OCI-LY7 (cell line): Measurements from ENCODE around the gene COG7. TPM values are rescaled to one million over a fixed set of nuclear protein-coding genes. Genes with fewer than 3 reads are reported as not detected.

Experiments
- BruUV-seq: library from RNA; stranded (reverse); fragments of 400-500 nt; replicated peaks from 2 replicates; lab custom pipeline; 2021; lab: Mats Ljungman, UMichigan
- CTCF ChIA-PET: fragments of 300-600 bp; sonication (Branson Sonifier 250); formaldehyde crosslinking; loops from one replicate; lab custom pipeline; 2022; ENCODE audit warnings: antibody characterized with exemption; ENCODE audit not compliant: unreplicated experiment; lab: Charles Lee
- POLR2A ChIA-PET: fragments of 300-600 bp; sonication (Branson Sonifier 250); formaldehyde crosslinking; loops from one replicate; lab custom pipeline; 2022; ENCODE audit warnings: antibody characterized with exemption; lab: Charles Lee
- DNase-seq: peaks from one replicate; pipeline ENCODE4 v3.0.0-alpha.2; 2015; ENCODE audit warnings: low spot score
- H2AFZ ChIP-seq: fragments of 200-600 bp; sonication (generic), shearing (Covaris generic); 2 replicates; pipeline ENCODE4 v1.6.1; 2014; ENCODE audit warnings: mild to moderate bottlenecking, antibody characterized with exemption, low read length, moderate library complexity
- H3K27ac ChIP-seq: fragments of 200-600 bp; sonication (generic); 2 replicates; pipeline ENCODE4 v1.5.1; 2014; ENCODE audit warnings: mixed run types, low read depth, mild to moderate bottlenecking, moderate library complexity, low read length, inconsistent platforms; ENCODE audit not compliant: poor library complexity, severe bottlenecking
- H3K36me3 ChIP-seq: fragments of 200-600 bp; sonication (generic); 2 replicates; pipeline ENCODE4 v1.6.1; 2014; ENCODE audit warnings: mild to moderate bottlenecking, antibody characterized with exemption, low read length, moderate library complexity, mixed read lengths; ENCODE audit not compliant: insufficient read depth
- H3K4me1 ChIP-seq: fragments of 200-600 bp; sonication (generic); 2 replicates; pipeline ENCODE4 v1.5.1; 2014; ENCODE audit warnings: mild to moderate bottlenecking, low read length; ENCODE audit not compliant: insufficient read depth, poor library complexity, severe bottlenecking
- H3K4me2 ChIP-seq: fragments of 200-600 bp; sonication (generic); 2 replicates; pipeline ENCODE4 v1.6.1; 2014; ENCODE audit warnings: mild to moderate bottlenecking, low read length
- H3K4me3 ChIP-seq: fragments of 200-600 bp; sonication (generic); 2 replicates; pipeline ENCODE4 v1.5.1; 2014; ENCODE audit warnings: mild to moderate bottlenecking, low read depth, low read length; ENCODE audit not compliant: poor library complexity, severe bottlenecking
- H3K79me2 ChIP-seq: fragments of 200-600 bp; sonication (generic); 2 replicates; pipeline ENCODE4 v1.6.1; 2016; ENCODE audit warnings: low read depth, mild to moderate bottlenecking, low read length, moderate library complexity, mixed read lengths; ENCODE audit not compliant: insufficient read depth
- H3K9me2 ChIP-seq: fragments of 200-600 bp; sonication (generic); 2 replicates; pipeline ENCODE4 v1.6.1; 2016; ENCODE audit warnings: mild to moderate bottlenecking, low read length, mixed read lengths; ENCODE audit not compliant: insufficient read depth
- H3K9me3 ChIP-seq: fragments of 200-600 bp; sonication (generic); 2 replicates; pipeline ENCODE4 v1.6.1; 2014; ENCODE audit warnings: mild to moderate bottlenecking, mixed run types, low read length, mixed read lengths
- H4K20me1 ChIP-seq: fragments of 200-600 bp; sonication (generic); 2 replicates; pipeline ENCODE4 v1.6.1; 2014; ENCODE audit warnings: mild to moderate bottlenecking, antibody characterized with exemption, low read length, moderate library complexity, mixed read lengths; ENCODE audit not compliant: insufficient read depth
- EZH2phosphoT487 ChIP-seq: fragments of 200-600 bp; sonication (generic); IDR thresholded peaks from 2 replicates; pipeline ENCODE4 v1.6.1; 2018; ENCODE audit warnings: low read depth, borderline replicate concordance, mild to moderate bottlenecking, mixed run types, antibody characterized with exemption, low read length, moderate library complexity, mixed read lengths
- intact Hi-C: fragments of 100-400 bp; cut with micrococcal nuclease; formaldehyde crosslinking; loops from one replicate; pipeline ENCODE4 v1.10.0; 2022; ENCODE audit not compliant: unreplicated experiment
- total RNA-seq, 2 experiments: library from RNA; depleted of rRNA in 1 of 2; stranded (reverse); fragments of >200 nt in 1 of 2; shearing (Covaris generic) in 1 of 2; gene quantifications; 2 replicates each; pipeline ENCODE4 v1.2.3, GENCODE V29; 2014 to 2022
- TF ChIP-seq, protein P1 (sequence below): fragments of 200-600 bp; sonication (generic); conservative IDR thresholded peaks from 2 replicates; pipeline ENCODE4 v1.5.1; 2014; ENCODE audit warnings: mild to moderate bottlenecking, antibody characterized with exemption, low read length, moderate library complexity, mixed read lengths

COG7 gene
- total RNA-seq, 2 experiments from 2014 or later: 11.4 to 21.0 TPM

DNA sequence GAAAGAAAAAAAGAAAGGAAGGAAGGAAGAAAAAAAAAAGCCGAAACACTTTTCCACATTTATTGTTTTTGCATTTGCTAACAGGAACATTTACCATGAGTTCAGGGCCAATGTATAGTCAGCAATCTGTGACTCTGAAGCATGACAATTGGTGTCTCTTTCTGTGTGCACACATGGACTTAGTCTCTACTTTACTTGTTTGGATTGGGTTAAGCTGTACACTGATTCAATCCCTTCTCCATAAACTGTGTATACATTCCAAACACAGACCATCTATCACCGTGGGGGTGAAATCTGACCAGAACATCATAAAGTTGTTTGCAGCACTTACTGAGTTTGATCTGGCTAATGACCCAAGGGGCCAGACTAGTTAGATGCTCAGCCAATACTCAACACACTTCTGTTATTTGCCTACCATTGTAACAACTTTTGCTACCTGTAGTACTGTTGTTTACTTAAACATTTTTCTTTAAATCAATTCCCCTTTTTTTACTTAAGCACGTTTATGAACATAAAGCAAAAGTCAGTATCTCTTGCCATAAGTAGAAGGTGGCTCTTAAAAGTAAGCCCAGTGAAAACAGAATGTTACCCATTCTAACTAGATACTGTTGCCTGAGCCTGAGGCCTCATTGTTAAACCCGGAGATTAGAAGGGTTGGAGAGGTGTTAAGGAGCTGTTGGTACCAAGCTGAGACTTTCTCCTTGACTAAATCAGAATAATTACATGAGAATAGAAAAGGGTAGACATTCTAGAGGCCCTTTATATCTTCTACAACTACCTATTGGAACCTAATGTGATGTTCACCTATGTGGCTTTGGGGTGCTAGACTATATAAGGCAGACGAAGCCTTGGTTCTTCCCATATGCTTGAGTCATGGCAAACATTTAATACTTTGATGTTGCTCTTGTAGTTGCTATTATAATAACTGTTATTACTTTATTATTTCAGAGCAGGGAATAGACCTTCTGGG, 109.1 kb downstream of the COG7 start:
- TF ChIP-seq, protein P1, sequence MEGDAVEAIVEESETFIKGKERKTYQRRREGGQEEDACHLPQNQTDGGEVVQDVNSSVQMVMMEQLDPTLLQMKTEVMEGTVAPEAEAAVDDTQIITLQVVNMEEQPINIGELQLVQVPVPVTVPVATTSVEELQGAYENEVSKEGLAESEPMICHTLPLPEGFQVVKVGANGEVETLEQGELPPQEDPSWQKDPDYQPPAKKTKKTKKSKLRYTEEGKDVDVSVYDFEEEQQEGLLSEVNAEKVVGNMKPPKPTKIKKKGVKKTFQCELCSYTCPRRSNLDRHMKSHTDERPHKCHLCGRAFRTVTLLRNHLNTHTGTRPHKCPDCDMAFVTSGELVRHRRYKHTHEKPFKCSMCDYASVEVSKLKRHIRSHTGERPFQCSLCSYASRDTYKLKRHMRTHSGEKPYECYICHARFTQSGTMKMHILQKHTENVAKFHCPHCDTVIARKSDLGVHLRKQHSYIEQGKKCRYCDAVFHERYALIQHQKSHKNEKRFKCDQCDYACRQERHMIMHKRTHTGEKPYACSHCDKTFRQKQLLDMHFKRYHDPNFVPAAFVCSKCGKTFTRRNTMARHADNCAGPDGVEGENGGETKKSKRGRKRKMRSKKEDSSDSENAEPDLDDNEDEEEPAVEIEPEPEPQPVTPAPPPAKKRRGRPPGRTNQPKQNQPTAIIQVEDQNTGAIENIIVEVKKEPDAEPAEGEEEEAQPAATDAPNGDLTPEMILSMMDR: no peak
- no peak for TF ChIP-seq EZH2phosphoT487
- H3K4me2 ChIP-seq: no peak overlapping the region
- ChIA-PET POLR2A (no interaction called here), CTCF (no interaction called here)
- H4K20me1 ChIP-seq: no peaks in the 10 kb centered on the region
- no peaks in the 10 kb centered on the region for H3K4me1 ChIP-seq
- intact Hi-C loops: no loop called here
- H3K79me2 ChIP-seq: no peaks in the 10 kb centered on the region
- H3K36me3 ChIP-seq: no peaks in the 10 kb centered on the region
- H3K9me2 ChIP-seq: no peaks in the 10 kb centered on the region
- H3K9me3 ChIP-seq: no peaks in the 10 kb centered on the region
- no peak overlapping the region for H3K4me3 ChIP-seq
- DNase-seq: no peak
- no TSS peak for BruUV-seq
- no peak overlapping the region for H3K27ac ChIP-seq
- no peak overlapping the region for H2AFZ ChIP-seq

DNA sequence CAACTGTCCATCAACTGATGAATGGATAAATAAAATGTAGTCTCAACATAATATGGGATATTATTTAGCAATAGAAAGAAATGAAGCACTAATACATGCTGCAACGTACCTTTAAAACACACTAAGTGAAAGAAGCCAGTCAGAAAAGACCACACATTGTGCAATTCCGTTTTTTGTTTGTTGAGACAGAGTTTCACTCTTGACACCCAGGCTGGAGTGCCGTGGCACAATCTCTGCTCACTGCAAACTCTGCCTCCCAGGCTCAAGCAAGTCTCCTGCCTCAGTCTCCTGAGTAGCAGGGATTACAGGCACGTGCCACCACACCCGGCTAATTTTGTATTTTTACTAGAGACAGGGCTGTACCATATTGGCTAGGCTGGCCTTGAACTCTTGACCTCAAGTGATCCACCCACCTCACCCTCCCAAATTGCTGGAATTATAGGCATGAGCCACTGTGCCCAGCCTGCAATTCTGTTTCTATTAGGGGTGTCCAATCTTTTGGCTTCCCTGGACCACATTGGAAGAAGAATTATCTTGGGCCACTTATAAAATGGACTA, 110.8 kb downstream of the COG7 start:
- TF ChIP-seq, protein P1: no peak
- no peak for TF ChIP-seq EZH2phosphoT487
- no peak for DNase-seq
- no TSS peak for BruUV-seq
- H3K9me2 ChIP-seq: no peaks in the 10 kb centered on the region
- H3K4me1 ChIP-seq: peaks cover 11% of the 10 kb centered on the region
- no peaks in the 10 kb centered on the region for H4K20me1 ChIP-seq
- intact Hi-C loops: no loop called here
- no peaks in the 10 kb centered on the region for H3K36me3 ChIP-seq
- H3K4me3 ChIP-seq: no peak overlapping the region
- H3K9me3 ChIP-seq: no peaks in the 10 kb centered on the region
- CTCF ChIA-PET: no interaction called here
- no peak overlapping the region for H3K4me2 ChIP-seq
- H3K79me2 ChIP-seq: no peaks in the 10 kb centered on the region
- no peak overlapping the region for H2AFZ ChIP-seq
- no peak overlapping the region for H3K27ac ChIP-seq
- POLR2A ChIA-PET: no interaction called here

DNA sequence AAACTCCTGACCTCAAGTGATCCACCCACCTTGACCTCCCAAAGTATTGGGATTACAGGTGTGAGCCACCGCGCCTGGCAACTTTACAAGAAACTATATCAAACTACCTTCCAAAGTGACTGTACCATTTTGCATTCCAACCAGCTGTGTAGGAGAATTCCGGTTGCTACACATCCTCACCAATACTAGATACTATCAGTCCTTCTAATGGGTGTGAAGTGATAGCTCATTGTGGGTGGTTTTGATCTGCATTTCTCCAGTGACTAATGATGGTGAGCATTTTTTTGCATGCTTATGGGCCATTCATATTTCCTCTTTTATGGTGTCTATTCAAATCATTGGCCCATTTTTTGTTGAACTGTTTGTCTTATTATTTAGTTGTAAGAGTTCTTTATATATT, 113.2 kb downstream of the COG7 start:
- Histone ChIP-seq H3K4me3 (no peak overlapping the region), H3K9me2 (no peaks in the 10 kb centered on the region), H3K79me2 (no peaks in the 10 kb centered on the region), H4K20me1 (no peaks in the 10 kb centered on the region), H3K27ac (no peak overlapping the region), H3K4me1 (peaks cover 34% of the 10 kb centered on the region), H2AFZ (no peak overlapping the region), H3K4me2 (no peak overlapping the region), H3K36me3 (no peaks in the 10 kb centered on the region), H3K9me3 (no peaks in the 10 kb centered on the region)
- BruUV-seq: no TSS peak
- no peak for DNase-seq
- intact Hi-C loops: no loop called here
- ChIA-PET POLR2A (no interaction called here), CTCF (no interaction called here)
- TF ChIP-seq EZH2phosphoT487: no peak
- TF ChIP-seq, protein P1: no peak
